PC-9 (cell line): ENCODE measurements around the gene PCDH9. TPM values are rescaled to one million over a fixed set of nuclear protein-coding genes. Genes with fewer than 3 reads are reported as not detected.

Experiments
- BruUV-seq: library from RNA; stranded (reverse); fragments of 400-500 nt; replicated peaks from 2 replicates; lab custom pipeline; 2021; lab: Mats Ljungman, UMichigan
- CTCF ChIA-PET: fragments of 300-600 bp; sonication (Branson Sonifier 250); formaldehyde crosslinking; loops from one replicate; lab custom pipeline; 2022; ENCODE audit warnings: antibody characterized with exemption; lab: Charles Lee
- POLR2A ChIA-PET: fragments of 300-600 bp; sonication (Branson Sonifier 250); formaldehyde crosslinking; loops from one replicate; lab custom pipeline; 2022; ENCODE audit warnings: antibody characterized with exemption; ENCODE audit not compliant: unreplicated experiment; lab: Charles Lee
- DNase-seq, 2 experiments: peaks; one replicate each; pipeline versions ENCODE4 v3.0.0 to v3.0.0-alpha.2; 2015 to 2022; ENCODE audit warnings: mixed read lengths in 1 of 2
- H2AFZ ChIP-seq: fragments of 200-600 bp; sonication (generic); 2 replicates; pipeline ENCODE4 v1.8.1; 2017; ENCODE audit warnings: antibody characterized with exemption
- H3F3A ChIP-seq: fragments of 200-600 bp; sonication (generic); 2 replicates; pipeline ENCODE4 v1.8.1; 2017; ENCODE audit warnings: antibody characterized with exemption, mild to moderate bottlenecking, low read depth; ENCODE audit not compliant: insufficient read depth
- H3K27ac ChIP-seq: fragments of 200-600 bp; sonication (generic); 2 replicates; pipeline ENCODE4 v1.6.1; 2016; ENCODE audit warnings: mixed run types
- H3K27me3 ChIP-seq: fragments of 200-600 bp; sonication (generic); 2 replicates; pipeline ENCODE4 v1.6.1; 2016; ENCODE audit warnings: low read depth, mixed run types; ENCODE audit not compliant: insufficient read depth
- H3K36me3 ChIP-seq: fragments of 200-600 bp; sonication (generic); 2 replicates; pipeline ENCODE4 v1.6.1; 2016; ENCODE audit warnings: low read depth, mixed run types
- H3K4me1 ChIP-seq: fragments of 200-600 bp; sonication (generic); replicated peaks from 2 replicates; pipeline ENCODE4 v1.6.1; 2016; ENCODE audit warnings: mixed run types; ENCODE audit not compliant: insufficient read depth
- H3K4me2 ChIP-seq: fragments of 200-600 bp; sonication (generic); 2 replicates; pipeline ENCODE4 v1.6.1; 2017; ENCODE audit warnings: mixed run types
- H3K4me3 ChIP-seq: fragments of 200-600 bp; sonication (generic); 2 replicates; pipeline ENCODE4 v1.6.1; 2016; ENCODE audit warnings: mixed run types
- H3K79me2 ChIP-seq: fragments of 200-600 bp; sonication (generic); 2 replicates; pipeline ENCODE4 v1.6.1; 2017; ENCODE audit warnings: low read depth, mixed run types
- H3K9me2 ChIP-seq: fragments of 200-600 bp; sonication (generic); 2 replicates; pipeline ENCODE4 v1.8.1; 2017; ENCODE audit warnings: mild to moderate bottlenecking; ENCODE audit not compliant: insufficient read depth
- H3K9me3 ChIP-seq: fragments of 200-600 bp; sonication (generic); 2 replicates; pipeline ENCODE4 v1.8.1; 2016; ENCODE audit warnings: low read depth; ENCODE audit not compliant: insufficient read depth
- H4K20me1 ChIP-seq: fragments of 200-600 bp; sonication (generic); 2 replicates; pipeline ENCODE4 v1.8.1; 2017; ENCODE audit not compliant: insufficient read depth
- CTCF ChIP-seq: fragments of 200-600 bp; sonication (generic); conservative IDR thresholded peaks from 2 replicates; pipeline ENCODE4 v1.6.1; 2017; ENCODE audit warnings: mixed run types, antibody characterized with exemption, mild to moderate bottlenecking, moderate library complexity
- EZH2 ChIP-seq: fragments of 200-600 bp; sonication (generic); IDR thresholded peaks from 2 replicates; pipeline ENCODE4 v1.8.0; 2017; ENCODE audit warnings: antibody characterized with exemption, low read depth
- intact Hi-C: fragments of 100-400 bp; cut with micrococcal nuclease; formaldehyde crosslinking; loops from one replicate; pipeline ENCODE4 v1.10.0; 2022; ENCODE audit not compliant: unreplicated experiment
- total RNA-seq: library from RNA; stranded (reverse); gene quantifications from 2 replicates; pipeline ENCODE4 v1.2.3, GENCODE V29; 2021

PCDH9 gene
- total RNA-seq, 1 experiment from 2014 or later, result 0.37 TPM

- H3K27me3 ChIP-seq, result no peaks in the 10 kb centered on the region
- H4K20me1 ChIP-seq, result no peaks in the 10 kb centered on the region
- no peaks in the 10 kb centered on the region for H3K79me2 ChIP-seq
- no peaks in the 10 kb centered on the region for H3K36me3 ChIP-seq
- POLR2A ChIA-PET, result no interaction called here
- H3K9me3 ChIP-seq, result no peaks in the 10 kb centered on the region
- no peak overlapping the region for H2AFZ ChIP-seq
- no peak overlapping the region for H3K4me3 ChIP-seq
- intact Hi-C loops, result no loop called here
- 0 out of 2 replicates have a peak, but pooled peaks cover 5% of the 10 kb centered on the region for H3K9me2 ChIP-seq
- no peaks in the 10 kb centered on the region for H3K4me1 ChIP-seq
- no peaks in the 10 kb centered on the region for H3F3A ChIP-seq
- BruUV-seq, result no TSS peak
- TF ChIP-seq EZH2 (no peak), CTCF (no peak)
- CTCF ChIA-PET, result no interaction called here
- H3K4me2 ChIP-seq, result no peak overlapping the region
- no peak overlapping the region for H3K27ac ChIP-seq
- no peak for DNase-seq
Measured at GRCh38 chr13:66971004-66971403, 259.1 kb downstream of the PCDH9 start.

- TF ChIP-seq CTCF (no peak), EZH2 (no peak)
- Histone ChIP-seq H3K9me2 (0 out of 2 replicates have a peak, but pooled peaks cover 5% of the 10 kb centered on the region), H3K9me3 (no peaks in the 10 kb centered on the region), H4K20me1 (no peaks in the 10 kb centered on the region), H3K4me1 (no peaks in the 10 kb centered on the region), H3K36me3 (no peaks in the 10 kb centered on the region), H3K27me3 (no peaks in the 10 kb centered on the region), H2AFZ (no peak overlapping the region), H3K27ac (no peak overlapping the region), H3F3A (no peaks in the 10 kb centered on the region), H3K4me3 (no peak overlapping the region), H3K4me2 (no peak overlapping the region), H3K79me2 (no peaks in the 10 kb centered on the region)
- intact Hi-C loops, result no loop called here
- CTCF ChIA-PET, result no interaction called here
- POLR2A ChIA-PET, result no interaction called here
- no TSS peak for BruUV-seq
- no peak for DNase-seq
Measured at GRCh38 chr13:66969291-66969690, 260.8 kb downstream of the PCDH9 start.

- no TSS peak for BruUV-seq
- no peaks in the 10 kb centered on the region for H4K20me1 ChIP-seq
- no peaks in the 10 kb centered on the region for H3K36me3 ChIP-seq
- H3K27ac ChIP-seq, result no peak overlapping the region
- no peaks in the 10 kb centered on the region for H3K4me1 ChIP-seq
- ChIA-PET POLR2A (no interaction called here), CTCF (no interaction called here)
- H3F3A ChIP-seq, result no peaks in the 10 kb centered on the region
- H3K79me2 ChIP-seq, result no peaks in the 10 kb centered on the region
- H3K27me3 ChIP-seq, result no peaks in the 10 kb centered on the region
- no peak overlapping the region for H2AFZ ChIP-seq
- TF ChIP-seq EZH2 (no peak), CTCF (no peak)
- 0 out of 2 replicates have a peak, but pooled peaks cover 5% of the 10 kb centered on the region for H3K9me2 ChIP-seq
- no peak for DNase-seq
- no peak overlapping the region for H3K4me3 ChIP-seq
- no peak overlapping the region for H3K4me2 ChIP-seq
- intact Hi-C loops, result no loop called here
- H3K9me3 ChIP-seq, result no peaks in the 10 kb centered on the region
Measured at GRCh38 chr13:66967811-66968597, 262.1 kb downstream of the PCDH9 start.
